Subcutaneous adipose tissue (tissue), 4 donors: ENCODE measurements around the gene C19orf33. TPM values are rescaled to one million over a fixed set of nuclear protein-coding genes. Genes with fewer than 3 reads are reported as not detected.

Source experiments
- CTCF ChIP-seq: fragments of 450-650 bp; IDR thresholded peaks from one replicate; pipeline ENCODE4 v1.5.1; 2016; ENCODE audit warnings: low read depth, mild to moderate bottlenecking, control low read depth, antibody characterized with exemption, moderate library complexity
- total RNA-seq, 4 donors: library from RNA; depleted of rRNA; stranded (reverse); fragments of >200 nt; gene quantifications; one replicate each; pipeline ENCODE4 v1.1.0, GENCODE V29; 2016

The C19orf33 gene
- total RNA-seq = 10 to 100 TPM in 1 of 4 donors, 1 to 10 TPM in 3; 1.9 to 12.4 (median 3.6) TPM

GRCh38 chr19:38303517-38304351, at the start of gene C19orf33:
Gene C19orf33 (plus strand): TSS chr19:38304251. CDS start chr19:38304262, 11 bp downstream.
- no peak for TF ChIP-seq CTCF

- no peak for TF ChIP-seq CTCF
These were observed 48.6 kb upstream of the C19orf33 start for GRCh38 chr19:38255383-38256014.

GRCh38 chr19:38262585-38263268, 41.3 kb upstream of the C19orf33 start:
- TF ChIP-seq CTCF = no peak

- TF ChIP-seq CTCF = no peak
These were observed 40.2 kb upstream of the C19orf33 start for GRCh38 chr19:38263689-38264485.

GRCh38 chr19:38264486-38265212, 39.4 kb upstream of the C19orf33 start, which contains the start of gene SPINT2:
Gene SPINT2 (plus strand): TSS chr19:38264573. CDS start chr19:38264893, 320 bp downstream.
- no peak for TF ChIP-seq CTCF

- TF ChIP-seq CTCF = no peak
These were observed 38.7 kb upstream of the C19orf33 start for GRCh38 chr19:38265213-38265861.
